SK-N-SH (cell line): Measurements from ENCODE around the gene ZNF296. TPM values are rescaled to one million over a fixed set of nuclear protein-coding genes. Genes with fewer than 3 reads are reported as not detected.
A peak's percentile ranks its signal among the peaks of the same experiment; 100 is the strongest.

Experiments
- CTCF ChIA-PET: fragments of 300-600, 350-600 bp; formaldehyde crosslinking; extraction: SDS; loops from one replicate; lab custom pipeline; 2021; lab: Yijun Ruan, JAX
- POLR2A ChIA-PET: fragments of 350-600 bp; sonication (Branson Sonifier 250); formaldehyde crosslinking; extraction: SDS; loops from one replicate; lab custom pipeline; 2020; ENCODE audit warnings: antibody characterized with exemption, inconsistent platforms; lab: Yijun Ruan, JAX
- DNase-seq: peaks from one replicate; pipeline ENCODE4 v3.0.0; 2012
- H2AFZ ChIP-seq: fragments of 200-600 bp; sonication (generic); 2 replicates; pipeline ENCODE4 v1.8.1; 2016; ENCODE audit warnings: antibody characterized with exemption, mild to moderate bottlenecking, low read depth
- H3F3A ChIP-seq: fragments of 200-600 bp; sonication (generic); replicated peaks from 2 replicates; pipeline ENCODE3; 2016; ENCODE audit warnings: antibody characterized with exemption, mild to moderate bottlenecking; ENCODE audit not compliant: insufficient read depth
- H3K27ac ChIP-seq, 2 experiments: fragments of 200-500 bp in 1 of 2; fragments of 200-600 bp in 1 of 2; sonication (Bioruptor generic) in 1 of 2; sonication (generic), shearing (Covaris generic) in 1 of 2; 2 replicates each; pipeline versions ENCODE4 v1.5.1 to v1.6.1; 2014 to 2016; ENCODE audit warnings: low read depth in 2 of 2, inconsistent platforms in 1 of 2, low read length in 1 of 2, mild to moderate bottlenecking in 1 of 2, mixed read lengths in 1 of 2
- H3K27me3 ChIP-seq: fragments of 200-600 bp; sonication (generic), shearing (Covaris generic); 2 replicates; pipeline ENCODE4 v1.6.1; 2016; ENCODE audit warnings: mixed run types; ENCODE audit not compliant: insufficient read depth
- H3K36me3 ChIP-seq, 2 experiments: fragments of 200-500 bp in 1 of 2; fragments of 200-600 bp in 1 of 2; sonication (Bioruptor generic) in 1 of 2; sonication (generic) in 1 of 2; replicated peaks in 1 of 2; 2 replicates each; pipeline versions ENCODE3 to v1.5.1; 2014 to 2016; ENCODE audit warnings: low read length in 1 of 2, mild to moderate bottlenecking in 1 of 2; ENCODE audit not compliant: insufficient read depth in 2 of 2, control insufficient read depth in 1 of 2
- H3K4me1 ChIP-seq, 2 experiments: fragments of 200-500 bp in 1 of 2; fragments of 200-600 bp in 1 of 2; sonication (Bioruptor generic) in 1 of 2; sonication (generic), shearing (Covaris generic) in 1 of 2; 2 replicates each; pipeline versions ENCODE4 v1.5.1 to v1.6.1; 2014 to 2016; ENCODE audit warnings: low read depth in 1 of 2, low read length in 1 of 2, mixed run types in 1 of 2; ENCODE audit not compliant: insufficient read depth in 2 of 2, control insufficient read depth in 1 of 2
- H3K4me2 ChIP-seq: fragments of 200-600 bp; sonication (generic), shearing (Covaris generic); 2 replicates; pipeline ENCODE4 v1.6.1; 2017; ENCODE audit warnings: mixed run types
- H3K4me3 ChIP-seq, 2 experiments: fragments of 200-500 bp in 1 of 2; fragments of 200-600 bp in 1 of 2; sonication (Bioruptor generic) in 1 of 2; sonication (generic), shearing (Covaris generic) in 1 of 2; 2 replicates each; pipeline versions ENCODE4 v1.5.1 to v1.8.1; 2014 to 2016; ENCODE audit warnings: low read depth in 2 of 2, inconsistent platforms in 1 of 2, low read length in 1 of 2, mild to moderate bottlenecking in 1 of 2, mixed read lengths in 1 of 2, moderate library complexity in 1 of 2
- H3K79me2 ChIP-seq: fragments of 200-600 bp; sonication (generic); 2 replicates; pipeline ENCODE4 v1.8.1; 2017; ENCODE audit warnings: mild to moderate bottlenecking; ENCODE audit not compliant: insufficient read depth
- H3K9ac ChIP-seq: fragments of 200-600 bp; sonication (generic); 2 replicates; pipeline ENCODE4 v1.6.1; 2017; ENCODE audit warnings: mixed run types
- H3K9me2 ChIP-seq: fragments of 200-600 bp; sonication (generic); 2 replicates; pipeline ENCODE4 v1.6.1; 2017; ENCODE audit warnings: mixed run types
- H3K9me3 ChIP-seq: fragments of 200-600 bp; sonication (generic); 2 replicates; pipeline ENCODE4 v1.6.1; 2017; ENCODE audit warnings: mixed run types, mild to moderate bottlenecking, moderate library complexity
- H4K20me1 ChIP-seq: fragments of 200-600 bp; sonication (generic); 2 replicates; pipeline ENCODE4 v1.6.1; 2017; ENCODE audit warnings: mild to moderate bottlenecking, mixed run types; ENCODE audit not compliant: insufficient read depth
- CTCF ChIP-seq: fragments of 200-600 bp; sonication (generic); IDR thresholded peaks from 2 replicates; pipeline ENCODE4 v1.6.1; 2017; ENCODE audit warnings: antibody characterized with exemption, mild to moderate bottlenecking, moderate library complexity
- EP300 ChIP-seq, 2 experiments: IDR thresholded peaks; 2 replicates each; pipeline versions ENCODE4 v1.4.0 to v1.6.1; 2012; ENCODE audit warnings: borderline replicate concordance in 1 of 2, low read depth in 1 of 2, low read length in 1 of 2
- FOXM1 ChIP-seq: IDR thresholded peaks from 2 replicates; pipeline ENCODE4 v1.4.0; 2012; ENCODE audit warnings: low read depth, mild to moderate bottlenecking
- NFIC ChIP-seq: IDR thresholded peaks from 2 replicates; pipeline ENCODE4 v1.4.0; 2012; ENCODE audit warnings: borderline replicate concordance
- PBX3 ChIP-seq: IDR thresholded peaks from 2 replicates; pipeline ENCODE4; 2012
- RAD21 ChIP-seq: IDR thresholded peaks from 2 replicates; pipeline ENCODE4 v1.6.1; 2012; ENCODE audit warnings: mild to moderate bottlenecking, low read length
- RCOR1 ChIP-seq: fragments of 150-350 bp; IDR thresholded peaks from 2 replicates; pipeline ENCODE4 v1.6.1; 2017; ENCODE audit warnings: antibody characterized with exemption, low read length
- RFX5 ChIP-seq: IDR thresholded peaks from 2 replicates; pipeline ENCODE4 v1.6.1; 2012; ENCODE audit warnings: mild to moderate bottlenecking, improper control_type of control experiment, low read length
- SIN3A ChIP-seq: IDR thresholded peaks from 2 replicates; pipeline ENCODE4 v1.6.1; 2012; ENCODE audit warnings: low read depth, mild to moderate bottlenecking, low read length, moderate library complexity, borderline replicate concordance
- TAF1 ChIP-seq: IDR thresholded peaks from 2 replicates; pipeline ENCODE4 v1.6.1; 2012; ENCODE audit warnings: low read depth, mild to moderate bottlenecking, low read length, moderate library complexity, borderline replicate concordance
- YY1 ChIP-seq: IDR thresholded peaks from 2 replicates; pipeline ENCODE4 v1.4.0; 2012; ENCODE audit warnings: low read depth, mild to moderate bottlenecking
- WGBS: methylation state at CpG from one replicate; pipeline ENCODE4 v1.1.6; 2017; ENCODE audit warnings: low lambda C conversion rate; 5-methylcytosine and 5-hydroxymethylcytosine counted together
- polyA plus RNA-seq, 3 experiments: library from polyadenylated mRNA; depleted of rRNA; stranded (reverse); fragments of >200 nt; gene quantifications; 2 replicates each; pipeline ENCODE4 v1.2.3, GENCODE V29; 2012
- TF ChIP-seq, protein P1 (sequence below): IDR thresholded peaks from 2 replicates; pipeline ENCODE4 v1.4.0; 2012; ENCODE audit warnings: low read depth, borderline replicate concordance
- TF ChIP-seq, protein P2 (sequence below): IDR thresholded peaks from 2 replicates; pipeline ENCODE4 v1.4.0; 2012; ENCODE audit warnings: low read depth, borderline replicate concordance

ZNF296 gene
- polyA plus RNA-seq, 1 of the 3 experiments (the other 2 are of a cell fraction): 0.21 TPM

- POLR2A ChIA-PET: interaction anchor here (1.0 kb wide), 1 partner anchor 106 kb away, joined by 3 read pairs; the partner anchor contains the start of genes BLOC1S3 and TRAPPC6A
- no peak overlapping the region for H3K9ac ChIP-seq
- CTCF ChIA-PET: interaction anchor here (5.5 kb wide), 1 partner anchor 13 kb away, joined by 43 read pairs; no protein-coding TSS in a partner anchor
Measured at GRCh38 chr19:45071969-45072790, 4.1 kb downstream of the ZNF296 start.

GRCh38 chr19:45071545-45071938 lies 4.7 kb downstream of the ZNF296 start:
- Histone ChIP-seq H3K9me3 (no peaks in the 10 kb centered on the region), H3K79me2 (no peaks in the 10 kb centered on the region), H3K4me1 (no peaks in the 10 kb centered on the region), H3K27me3 (no peaks in the 10 kb centered on the region), H3K9ac (no peak overlapping the region), H3K4me3 (no peak overlapping the region), H3K4me2 (no peak overlapping the region), H3K9me2 (no peaks in the 10 kb centered on the region), H3K36me3 (peaks cover 4 to 39% of the 10 kb centered on the region in 2 experiments), H3F3A (peaks cover 4% of the 10 kb centered on the region), H2AFZ (no peak overlapping the region), H3K27ac (no peak overlapping the region), H4K20me1 (no peaks in the 10 kb centered on the region)
- peak; percentile 36 for DNase-seq
- TF ChIP-seq RAD21: no peak
- TF ChIP-seq, protein P1, sequence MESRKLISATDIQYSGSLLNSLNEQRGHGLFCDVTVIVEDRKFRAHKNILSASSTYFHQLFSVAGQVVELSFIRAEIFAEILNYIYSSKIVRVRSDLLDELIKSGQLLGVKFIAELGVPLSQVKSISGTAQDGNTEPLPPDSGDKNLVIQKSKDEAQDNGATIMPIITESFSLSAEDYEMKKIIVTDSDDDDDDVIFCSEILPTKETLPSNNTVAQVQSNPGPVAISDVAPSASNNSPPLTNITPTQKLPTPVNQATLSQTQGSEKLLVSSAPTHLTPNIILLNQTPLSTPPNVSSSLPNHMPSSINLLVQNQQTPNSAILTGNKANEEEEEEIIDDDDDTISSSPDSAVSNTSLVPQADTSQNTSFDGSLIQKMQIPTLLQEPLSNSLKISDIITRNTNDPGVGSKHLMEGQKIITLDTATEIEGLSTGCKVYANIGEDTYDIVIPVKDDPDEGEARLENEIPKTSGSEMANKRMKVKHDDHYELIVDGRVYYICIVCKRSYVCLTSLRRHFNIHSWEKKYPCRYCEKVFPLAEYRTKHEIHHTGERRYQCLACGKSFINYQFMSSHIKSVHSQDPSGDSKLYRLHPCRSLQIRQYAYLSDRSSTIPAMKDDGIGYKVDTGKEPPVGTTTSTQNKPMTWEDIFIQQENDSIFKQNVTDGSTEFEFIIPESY: no peak
- TF ChIP-seq RFX5: no peak
- no peak for TF ChIP-seq NFIC
- no peak for TF ChIP-seq YY1
- no peak for TF ChIP-seq TAF1
- no peak for TF ChIP-seq EP300 (IDR thresholded peaks at IDR 0.05; ENCODE audit: borderline replicate concordance in 1 of 2, low read depth in 1 of 2, low read length in 1 of 2)
- TF ChIP-seq, protein P2, sequence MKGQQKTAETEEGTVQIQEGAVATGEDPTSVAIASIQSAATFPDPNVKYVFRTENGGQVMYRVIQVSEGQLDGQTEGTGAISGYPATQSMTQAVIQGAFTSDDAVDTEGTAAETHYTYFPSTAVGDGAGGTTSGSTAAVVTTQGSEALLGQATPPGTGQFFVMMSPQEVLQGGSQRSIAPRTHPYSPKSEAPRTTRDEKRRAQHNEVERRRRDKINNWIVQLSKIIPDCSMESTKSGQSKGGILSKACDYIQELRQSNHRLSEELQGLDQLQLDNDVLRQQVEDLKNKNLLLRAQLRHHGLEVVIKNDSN: no peak
- no peak for TF ChIP-seq PBX3
- TF ChIP-seq CTCF: no peak
- TF ChIP-seq RCOR1: no peak
- WGBS: 88% methylated on average over 16 of the region's 25 CpGs
- CTCF ChIA-PET: interaction anchor here (5.5 kb wide), 1 partner anchor 12 kb away, joined by 43 read pairs; no protein-coding TSS in a partner anchor
- POLR2A ChIA-PET: interaction anchor here (1.0 kb wide), 1 partner anchor 107 kb away, joined by 3 read pairs; the partner anchor contains the start of genes BLOC1S3 and TRAPPC6A

More at GRCh38 chr19:45071969-45072790, 4.1 kb downstream of the ZNF296 start:
- H3F3A ChIP-seq: peaks cover 8% of the 10 kb centered on the region
- WGBS: 96% methylated on average over 19 of the region's 34 CpGs
- no peak overlapping the region for H3K4me3 ChIP-seq
- H3K36me3 ChIP-seq: peaks cover 4 to 34% of the 10 kb centered on the region in 2 experiments
- no peak overlapping the region for H2AFZ ChIP-seq
- no peaks in the 10 kb centered on the region for H3K27me3 ChIP-seq
- TF ChIP-seq YY1 (no peak), FOXM1 (no peak), SIN3A (no peak)
- no peak for DNase-seq
- no peak overlapping the region for H3K27ac ChIP-seq
- H3K4me2 ChIP-seq: no peak overlapping the region
- no peaks in the 10 kb centered on the region for H3K79me2 ChIP-seq
- no peaks in the 10 kb centered on the region for H3K9me3 ChIP-seq
- H3K4me1 ChIP-seq: no peaks in the 10 kb centered on the region
- H4K20me1 ChIP-seq: no peaks in the 10 kb centered on the region
- H3K9me2 ChIP-seq: no peaks in the 10 kb centered on the region
